Suppressor macrophage (primary cell): ENCODE results near the gene KRTAP13-1.

Experiments used
- DNase-seq, 4 experiments: peaks; one replicate each; pipeline ENCODE4 v3.0.0-alpha.2; 2020 to 2022
- total RNA-seq, 17 experiments: gene quantifications; one replicate each; lab custom pipeline; 2026; ENCODE audit warnings: mixed read lengths in 6 of 17, inconsistent platforms in 3 of 17; lab: John Stamatoyannopoulos, UW

The KRTAP13-1 gene, protein sequence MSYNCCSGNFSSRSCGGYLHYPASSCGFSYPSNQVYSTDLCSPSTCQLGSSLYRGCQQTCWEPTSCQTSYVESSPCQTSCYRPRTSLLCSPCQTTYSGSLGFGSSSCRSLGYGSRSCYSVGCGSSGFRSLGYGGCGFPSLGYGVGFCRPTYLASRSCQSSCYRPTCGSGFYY
- total RNA-seq: 0 to 0.55 (median 0) reads per million in 17 experiments

DNA sequence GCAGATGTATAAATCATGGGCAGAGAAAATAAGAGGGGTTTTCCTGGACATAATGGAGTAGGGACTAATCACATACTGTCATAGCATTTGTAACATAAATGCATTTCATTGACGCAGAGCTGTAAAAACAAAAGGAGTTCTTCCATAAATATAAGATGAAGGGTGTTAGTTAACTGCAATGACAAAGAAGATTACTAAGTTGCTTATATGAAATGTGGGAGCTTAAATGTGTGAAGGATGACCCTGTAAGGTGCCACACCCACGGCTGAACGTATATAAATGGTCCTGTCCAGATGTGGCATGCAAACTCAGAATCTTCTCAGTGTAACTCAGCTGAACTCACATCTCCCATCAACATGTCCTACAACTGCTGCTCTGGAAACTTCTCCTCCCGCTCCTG, at the start of gene KRTAP13-1:
KRTAP13-1 (plus strand) TSS at position 301 of the 400 bp plus-strand sequence; CDS start at position 357, 56 bp downstream.
- DNase-seq: no peak

DNA sequence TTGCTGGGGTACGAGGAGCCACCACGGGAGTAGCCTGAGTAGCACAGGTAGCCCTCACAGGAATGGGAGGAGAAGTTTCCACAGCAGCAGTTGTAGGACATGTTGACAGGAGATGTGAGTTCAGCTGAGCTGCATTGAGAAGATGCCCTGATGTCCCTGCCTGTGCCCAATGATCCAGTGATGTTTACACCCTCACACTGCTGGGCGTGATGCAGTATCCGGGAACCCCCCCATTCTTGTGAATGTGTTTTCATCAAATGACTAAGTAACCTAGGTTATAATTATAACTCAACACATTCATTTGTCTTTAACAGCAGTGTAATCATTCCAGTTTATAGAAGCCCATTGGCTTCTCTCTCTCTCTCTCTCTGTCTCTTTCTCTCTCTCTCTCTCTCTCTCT, 47.3 kb upstream of the KRTAP13-1 start, which contains the start of gene KRTAP23-1:
KRTAP23-1 (minus strand) TSS at position 101 of the 400 bp plus-strand sequence; CDS start at position 101, 0 bp downstream.
- no peak for DNase-seq

DNA sequence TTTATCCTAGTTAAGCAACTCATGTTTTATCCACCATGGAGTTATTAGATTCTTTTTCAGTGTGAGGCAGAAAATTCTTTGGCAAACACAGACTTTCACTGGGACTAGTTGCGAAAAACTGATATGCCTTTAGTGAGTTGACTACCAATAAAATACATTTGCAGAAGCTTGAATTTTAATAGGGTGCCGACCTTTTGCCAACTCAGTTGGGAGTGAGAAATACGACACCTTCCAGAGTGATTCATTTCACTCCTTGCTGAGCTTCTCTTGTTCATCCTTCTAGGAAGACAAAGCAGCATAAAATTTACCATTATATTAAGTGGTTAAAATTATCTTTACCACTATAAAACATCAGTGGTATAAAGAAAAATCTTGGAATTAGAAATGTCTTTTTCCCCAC, 46.3 kb upstream of the KRTAP13-1 start:
- no peak for DNase-seq

DNA sequence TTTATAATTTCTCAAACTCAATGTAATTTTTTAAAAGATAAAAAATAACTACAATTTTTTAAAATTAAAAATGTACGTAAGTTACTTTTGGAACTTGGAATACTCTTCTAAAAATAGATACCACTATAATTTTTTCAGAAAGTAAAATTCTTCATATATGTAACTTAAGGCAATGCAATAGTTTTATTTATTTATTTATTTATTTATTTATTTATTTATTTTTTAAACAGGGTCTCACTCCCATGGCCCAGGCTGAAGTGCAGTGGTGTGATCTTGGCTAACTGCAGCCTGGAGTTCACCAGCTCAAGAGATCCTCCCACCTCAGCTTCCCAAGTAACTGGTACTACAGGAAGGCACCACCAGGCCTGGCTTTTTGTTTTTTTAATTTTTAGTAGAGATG, 44.3 kb upstream of the KRTAP13-1 start:
- no peak for DNase-seq

DNA sequence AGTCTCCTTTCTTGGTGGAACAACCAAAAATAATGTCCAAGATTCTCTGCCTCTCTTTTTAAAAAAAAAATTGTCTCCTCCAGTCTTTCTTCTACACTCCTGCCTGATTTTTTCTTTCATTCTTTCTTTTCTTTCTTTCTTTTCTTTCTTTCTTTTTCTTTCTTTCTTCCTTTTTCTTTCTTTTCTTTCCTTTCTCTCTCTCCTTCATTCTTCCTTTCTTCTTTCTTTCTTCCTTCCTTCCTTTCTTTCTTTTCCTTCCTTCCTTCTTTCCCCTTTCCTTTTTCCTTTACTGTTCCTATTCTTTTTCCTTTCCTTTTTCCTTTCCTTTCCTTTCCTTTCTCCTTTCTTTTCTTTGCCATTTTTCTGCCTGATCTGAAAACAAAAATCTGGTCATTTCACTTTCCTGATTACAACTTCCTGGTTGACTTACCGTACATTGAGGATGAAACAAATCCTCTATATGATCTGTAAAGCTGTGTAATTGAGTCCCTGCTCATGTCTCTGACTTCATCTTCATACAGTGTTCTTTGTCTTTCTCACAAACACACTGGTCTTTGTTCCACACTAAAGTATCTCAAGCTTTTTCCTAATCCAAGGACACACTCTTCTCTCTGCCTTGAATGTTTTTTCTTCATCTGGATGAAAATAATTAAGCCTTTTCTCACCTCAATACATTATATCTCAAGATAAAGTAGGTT, 41.4 kb upstream of the KRTAP13-1 start:
- no peak for DNase-seq

DNA sequence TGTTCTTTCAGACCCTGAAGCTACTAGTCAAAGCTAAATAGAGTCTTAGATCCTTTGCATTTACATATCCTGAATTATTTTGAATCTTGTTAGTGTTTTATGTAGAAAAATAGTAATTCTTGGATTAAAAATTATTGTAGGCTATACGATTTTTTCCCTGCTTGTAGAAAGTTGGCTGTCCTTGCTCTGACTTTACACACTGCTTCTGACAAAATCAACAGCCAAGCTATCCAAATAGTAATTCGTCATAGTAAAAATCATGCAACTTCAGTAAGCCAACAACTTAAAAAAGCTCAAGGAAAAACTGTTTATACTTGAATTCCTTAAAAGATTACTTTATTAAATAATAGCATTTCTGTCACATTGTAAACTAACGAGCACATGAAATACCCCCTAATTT, 39.9 kb upstream of the KRTAP13-1 start:
- no peak for DNase-seq

DNA sequence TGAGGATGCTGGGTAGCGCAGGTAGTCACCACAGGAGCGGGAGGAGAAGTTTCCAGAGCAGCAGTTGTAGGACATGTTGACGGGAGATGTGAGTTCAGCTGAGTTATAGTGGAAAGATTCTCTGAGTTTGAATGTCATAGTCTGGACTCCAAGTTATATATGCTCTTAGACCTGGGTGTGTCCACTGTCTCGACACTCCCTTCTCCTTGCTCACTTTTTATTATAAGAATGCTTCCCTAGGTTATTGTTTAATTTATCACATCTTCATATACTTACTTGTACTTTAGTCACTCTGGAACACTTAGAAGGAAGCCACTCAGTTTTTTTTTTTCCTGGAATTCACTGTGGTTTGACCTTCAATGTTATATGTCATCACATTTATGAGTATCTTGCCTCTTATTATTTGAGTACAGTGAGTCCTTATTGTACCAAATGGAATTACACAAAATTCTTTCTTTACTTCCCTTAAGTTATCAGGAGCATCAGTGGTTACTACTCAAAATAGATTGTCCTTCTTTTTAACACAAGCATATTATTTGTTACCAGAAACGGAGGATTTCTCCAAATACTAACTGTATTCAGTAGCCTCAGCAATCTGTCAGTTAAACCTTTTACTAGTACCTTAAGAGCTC, 23.6 kb upstream of the KRTAP13-1 start, which contains the start of gene KRTAP13-2:
KRTAP13-2 (minus strand) TSS at position 133 of the 632 bp plus-strand sequence; CDS start at position 75, 58 bp downstream.
- no peak for DNase-seq

DNA sequence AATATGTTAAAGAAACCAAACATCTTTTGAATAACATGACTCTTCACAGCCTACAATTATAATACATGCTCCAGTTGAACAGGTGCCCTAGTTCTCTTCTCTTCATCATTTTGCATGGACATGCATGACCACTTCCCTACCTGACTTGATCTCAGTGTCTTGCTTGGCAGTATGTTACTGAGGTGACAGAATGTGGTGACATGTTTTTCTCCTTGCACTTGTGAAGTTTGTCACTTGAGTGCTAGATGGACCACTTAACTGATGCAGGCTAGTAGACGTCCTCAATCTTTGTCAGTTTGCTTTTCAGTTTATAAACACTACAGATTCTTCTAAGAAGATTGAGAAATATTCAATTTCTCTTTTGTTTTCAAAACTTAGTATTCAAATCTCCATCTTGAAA, 13.6 kb upstream of the KRTAP13-1 start:
- DNase-seq: no peak

DNA sequence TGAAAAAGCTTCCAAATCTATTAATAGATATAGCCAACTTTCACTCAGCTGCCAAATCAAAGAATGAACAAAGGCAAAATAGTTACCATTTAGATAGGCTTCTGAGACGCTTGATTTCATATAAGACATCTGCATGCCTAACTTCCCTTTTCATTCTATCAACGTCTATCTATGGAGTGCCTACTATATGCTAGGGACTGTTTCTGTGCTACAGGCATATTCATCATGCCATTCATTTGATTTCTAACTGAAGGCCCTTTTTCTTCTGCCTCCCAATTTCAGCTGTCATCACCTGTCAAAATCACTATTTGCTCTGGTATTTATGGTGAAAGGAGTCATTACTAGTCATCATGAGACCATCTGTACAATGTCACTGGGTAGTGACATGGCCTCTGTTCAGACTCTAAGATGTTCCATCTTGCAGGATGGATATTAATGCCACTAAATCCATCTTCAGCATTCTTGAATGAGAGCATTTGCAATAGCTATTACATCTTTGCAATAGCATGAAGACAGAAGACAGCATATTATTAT, 4.3 kb upstream of the KRTAP13-1 start:
- no peak for DNase-seq

DNA sequence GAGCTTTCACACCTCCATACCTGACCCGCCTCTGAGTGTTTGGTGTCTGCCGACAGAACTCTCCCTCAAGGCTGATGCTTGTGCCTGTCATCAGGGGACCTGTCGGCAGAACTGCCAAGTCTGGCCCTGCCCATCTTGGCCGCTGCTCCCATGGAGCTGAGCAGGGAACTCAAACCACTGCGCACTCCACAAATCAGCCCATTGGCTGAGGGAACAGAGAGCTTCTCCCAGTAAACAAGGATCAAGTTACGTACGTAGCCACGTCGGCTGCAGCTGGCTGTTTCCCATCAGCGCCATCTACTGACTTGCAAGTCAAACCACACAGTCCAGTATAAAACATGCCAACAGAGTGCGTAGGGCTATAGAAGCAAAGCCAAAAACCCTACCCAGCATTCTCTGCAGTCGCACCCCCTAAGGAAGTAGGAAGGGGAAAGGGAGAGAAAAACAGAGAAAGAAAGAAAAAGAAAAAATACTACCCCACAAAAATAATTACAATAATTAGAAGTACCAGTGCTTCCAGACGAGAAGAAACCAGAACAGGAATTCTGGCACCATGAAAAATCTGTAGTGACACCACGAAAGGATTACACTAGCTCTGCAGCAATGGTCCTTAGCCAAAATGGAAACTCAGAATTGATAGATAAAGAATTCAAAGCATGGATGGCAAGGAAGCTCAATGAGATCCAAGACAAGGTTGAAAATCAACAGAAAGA, 13.1 kb downstream of the KRTAP13-1 start:
- peak; percentile 1 to 42 (median 21) for DNase-seq

DNA sequence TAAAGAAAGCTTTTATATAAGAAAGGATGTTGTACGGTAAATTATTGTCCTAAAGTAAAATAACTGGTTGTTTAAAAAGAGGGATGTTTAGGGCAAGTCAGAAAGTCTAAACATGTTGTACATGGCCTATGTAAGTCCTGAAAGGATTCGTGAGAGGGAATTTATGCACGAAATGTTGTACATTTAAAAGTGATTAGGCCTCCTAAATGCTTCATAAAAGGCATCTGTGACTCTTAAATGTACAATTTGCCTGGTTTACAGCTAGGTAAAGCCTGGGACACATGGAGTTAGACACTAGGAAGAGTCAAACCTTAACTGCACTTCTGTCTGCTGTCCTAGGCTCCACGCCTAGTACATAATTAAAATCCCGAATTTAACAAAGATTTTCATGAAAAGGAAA, 20.2 kb downstream of the KRTAP13-1 start:
- DNase-seq: no peak

DNA sequence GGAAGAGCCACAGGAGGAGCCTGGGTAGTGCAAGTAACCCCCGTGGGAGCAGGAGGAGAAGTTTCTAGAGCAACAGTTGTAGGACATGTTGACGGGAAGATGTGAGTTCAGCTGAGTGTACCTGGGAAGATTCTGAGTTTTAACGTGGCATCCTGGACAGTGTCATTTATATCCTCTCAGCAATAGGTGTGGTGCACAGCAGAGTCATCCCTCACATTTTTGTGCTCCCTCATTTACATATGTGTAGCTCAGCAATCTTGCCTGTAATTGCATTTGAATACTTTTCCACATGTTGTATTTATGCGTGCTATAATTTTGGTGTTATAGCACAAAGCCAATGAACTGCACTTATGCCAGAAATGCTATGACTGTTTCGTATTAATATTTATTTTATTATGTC, 30.0 kb downstream of the KRTAP13-1 start, which contains the start of gene KRTAP13-3:
KRTAP13-3 (minus strand) TSS at position 101 of the 400 bp plus-strand sequence; CDS start at position 87, 14 bp downstream.
- no peak for DNase-seq

DNA sequence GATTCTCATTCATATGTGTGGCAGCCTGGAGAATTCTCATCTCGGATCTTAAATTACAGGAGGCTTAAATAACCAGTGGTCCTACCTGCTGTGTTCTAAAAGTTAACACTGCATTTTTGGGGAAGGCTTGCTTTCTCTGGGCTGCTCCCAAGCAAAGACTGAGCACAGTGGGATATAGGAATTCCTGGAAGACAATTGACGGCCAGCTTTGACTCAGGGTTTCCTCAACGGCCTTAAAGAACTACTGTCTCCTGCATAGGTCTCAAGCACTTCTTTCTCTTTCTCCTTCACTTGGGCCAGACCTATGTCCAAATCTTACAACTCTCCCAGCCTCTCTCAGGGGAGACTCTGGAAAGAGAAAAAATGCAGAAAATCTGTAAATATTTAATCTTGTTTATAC, 30.9 kb downstream of the KRTAP13-1 start:
- DNase-seq: no peak

DNA sequence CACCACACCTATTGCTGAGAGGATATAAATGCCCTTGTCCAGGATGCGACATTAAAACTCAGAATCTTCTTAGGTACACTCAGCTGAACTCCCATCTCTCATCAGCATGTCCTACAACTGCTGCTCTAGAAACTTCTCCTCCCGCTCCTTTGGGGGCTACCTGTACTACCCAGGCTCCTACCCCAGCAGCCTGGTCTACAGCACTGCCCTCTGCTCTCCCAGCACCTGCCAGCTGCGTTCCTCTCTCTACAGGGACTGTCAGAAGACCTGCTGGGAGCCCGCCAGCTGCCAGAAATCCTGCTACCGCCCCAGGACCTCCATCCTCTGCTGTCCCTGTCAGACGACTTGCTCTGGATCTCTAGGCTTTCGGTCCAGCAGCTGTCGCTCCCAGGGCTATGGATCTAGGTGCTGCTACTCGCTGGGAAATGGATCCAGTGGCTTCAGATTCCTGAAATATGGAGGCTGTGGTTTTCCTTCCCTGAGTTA, 34.4 kb downstream of the KRTAP13-1 start, which contains the start of gene KRTAP13-4:
KRTAP13-4 (plus strand) TSS at position 51 of the 486 bp plus-strand sequence; CDS start at position 107, 56 bp downstream.
- DNase-seq: no peak

DNA sequence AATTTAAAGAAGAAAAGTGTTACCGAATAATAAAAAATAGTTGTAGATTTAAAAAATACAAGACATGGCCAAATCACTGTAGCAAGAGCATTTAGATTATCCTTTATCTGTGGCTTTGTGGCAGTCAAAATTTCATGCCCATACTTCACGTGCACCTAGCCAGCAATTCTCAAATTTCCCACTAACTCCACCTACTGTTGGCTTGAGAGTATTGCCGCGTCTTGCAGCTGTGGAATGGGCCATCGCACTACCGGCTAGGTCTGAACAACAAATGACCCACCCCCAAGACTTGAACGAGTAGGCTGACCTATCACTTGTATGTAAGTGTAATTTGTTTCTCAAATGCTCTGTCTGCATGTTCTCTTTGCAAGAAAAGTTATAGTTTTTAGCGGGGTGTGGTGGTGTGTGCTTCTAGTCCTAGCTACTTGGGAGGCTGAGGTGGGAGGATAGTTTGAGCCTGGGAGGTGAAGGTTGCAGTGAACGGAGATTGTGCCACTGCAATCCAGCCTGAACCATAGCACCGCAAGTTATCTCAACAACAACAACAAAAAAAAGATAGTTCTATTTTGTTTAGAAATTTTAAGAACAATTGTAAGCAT, 38.3 kb downstream of the KRTAP13-1 start:
- peak; percentile 15 to 45 (median 34) for DNase-seq

DNA sequence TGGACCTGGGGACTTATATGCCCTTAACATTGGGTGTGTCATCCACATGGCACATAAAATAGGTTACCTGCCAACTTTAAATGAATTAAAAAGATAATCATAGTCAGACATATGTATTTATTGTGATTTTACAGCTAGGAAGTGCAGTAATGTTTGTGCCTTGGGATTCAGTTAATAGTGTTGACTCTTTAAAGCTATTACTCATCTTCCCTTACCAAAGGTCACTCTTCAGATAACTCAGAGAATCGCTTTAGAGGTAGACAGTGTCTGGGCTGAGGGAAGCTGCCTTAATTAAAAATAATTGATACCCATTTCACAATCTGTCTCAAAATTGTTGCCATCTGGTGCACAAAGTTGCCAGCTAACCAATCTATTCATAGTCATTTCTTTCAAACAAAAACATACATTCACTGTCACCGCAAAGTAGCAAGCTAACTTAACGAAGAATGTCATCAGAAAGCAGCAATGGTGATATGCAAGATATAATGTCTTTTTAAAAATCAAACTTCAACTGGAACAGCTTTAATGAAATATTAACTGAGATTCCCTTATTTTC, 41.3 kb downstream of the KRTAP13-1 start:
- DNase-seq: no peak

DNA sequence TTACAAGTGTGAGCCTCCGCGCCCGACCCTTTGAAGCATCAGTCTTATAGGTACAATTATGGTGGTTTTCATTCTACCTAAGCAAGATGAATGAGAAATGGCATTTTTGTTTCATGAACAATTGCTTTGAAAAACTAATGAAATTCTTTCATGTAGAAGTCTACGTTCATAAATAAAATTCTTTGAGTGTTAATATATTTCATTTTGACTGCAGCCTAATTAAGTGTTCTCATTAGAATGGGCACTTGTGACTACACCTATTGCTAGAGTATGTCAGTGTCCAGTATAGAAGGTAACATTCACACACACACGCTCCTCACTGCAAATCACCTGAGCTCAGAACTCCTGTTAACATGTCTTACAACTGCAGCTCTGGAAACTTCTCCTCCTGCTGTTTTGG, 44.1 kb downstream of the KRTAP13-1 start, which contains the start of gene KRTAP15-1:
KRTAP15-1 (plus strand) TSS at position 301 of the 400 bp plus-strand sequence; CDS start at position 354, 53 bp downstream.
- DNase-seq: no peak

DNA sequence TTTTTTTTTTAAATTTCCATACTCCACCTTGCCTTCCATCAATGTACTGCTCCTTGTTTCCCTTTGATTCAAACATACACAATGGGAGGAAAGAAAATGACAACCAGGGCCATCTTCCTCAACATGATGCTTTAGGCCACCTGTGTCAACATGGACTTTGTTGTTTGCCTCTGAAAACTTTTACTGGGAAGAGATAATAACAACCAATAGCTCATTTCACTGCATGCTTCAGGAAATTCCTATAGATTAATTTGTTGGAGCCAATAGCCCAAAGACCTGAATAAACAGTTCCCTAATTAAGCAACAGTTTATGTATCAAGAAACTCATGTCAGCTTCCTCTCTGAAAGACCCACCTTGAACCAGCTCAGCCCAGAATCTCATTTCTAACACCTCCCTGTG, 47.4 kb downstream of the KRTAP13-1 start:
- DNase-seq: no peak

DNA sequence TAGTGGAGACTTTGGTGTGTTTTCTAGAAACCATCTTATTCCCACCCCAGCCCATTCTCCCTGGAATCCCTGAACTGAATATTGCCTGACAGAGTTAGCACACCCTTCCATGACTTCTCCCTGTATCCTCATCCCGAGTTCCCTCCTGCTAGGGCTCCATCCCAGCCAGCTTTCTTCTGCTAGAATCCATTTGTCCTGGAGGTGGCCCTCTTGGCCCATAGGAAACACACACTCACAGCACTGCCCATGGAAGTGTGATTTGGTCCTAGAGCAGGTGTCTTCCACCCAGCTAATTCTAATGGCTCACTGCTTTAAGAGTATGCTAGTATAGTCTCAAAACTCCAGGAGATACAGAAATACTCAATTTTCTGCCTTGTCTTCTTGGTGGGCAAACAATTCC, 48.4 kb downstream of the KRTAP13-1 start:
- no peak for DNase-seq
